Measurements from ENCODE around the gene ABCE1.

The ABCE1 gene

DNA sequence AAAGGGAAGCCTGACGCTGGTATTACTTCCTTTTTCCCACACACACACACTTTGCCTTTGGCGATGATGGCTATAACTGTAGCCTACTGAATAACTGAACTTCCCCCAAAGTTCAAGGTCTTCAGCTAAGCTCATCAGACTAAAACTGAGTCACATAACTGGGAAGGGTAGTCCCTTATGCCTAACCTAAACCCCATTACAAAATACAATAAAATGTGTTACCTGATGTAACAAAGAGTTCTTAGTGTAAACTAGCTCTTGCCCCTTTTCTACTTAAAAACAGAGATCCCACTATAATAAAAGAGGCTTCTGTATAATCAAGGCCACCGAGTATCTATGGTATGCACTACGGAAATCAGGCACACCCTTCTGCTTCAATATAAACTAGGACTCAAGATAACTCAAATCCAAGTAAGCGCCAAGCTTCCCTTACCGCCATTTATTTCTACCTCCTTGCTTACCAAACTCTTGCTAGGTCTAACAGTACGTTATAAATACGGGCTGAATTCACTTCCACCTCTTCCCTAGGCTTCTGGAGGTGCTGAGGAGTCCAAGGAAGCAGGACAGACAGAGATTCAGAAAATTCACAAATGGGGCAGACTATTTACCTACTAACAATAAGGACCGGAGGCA is 79.9 kb downstream of the ABCE1 start:
- DNase-seq = peak; percentile 84 to 95 (median 92)

GRCh38 chr4:145178740-145179280 is 80.7 kb downstream of the ABCE1 start:
- peak in 2 of 3 donors; percentile 22 to 32 for DNase-seq
